HEK293 (cell line): ENCODE results near the gene SMYD2.
A peak's percentile ranks its signal among the peaks of the same experiment; 100 is the strongest.

Source experiments
- CTCF ChIA-PET: fragments of 350-600 bp; formaldehyde crosslinking; extraction: SDS; loops from one replicate; lab custom pipeline; 2021; ENCODE audit warnings: antibody characterized with exemption; lab: Yijun Ruan, JAX
- POLR2A ChIA-PET: fragments of 300-600 bp; formaldehyde crosslinking; extraction: SDS; loops from one replicate; lab custom pipeline; 2020; ENCODE audit warnings: antibody characterized with exemption, inconsistent platforms; lab: Yijun Ruan, JAX
- H3K27ac ChIP-seq: fragments of 200-500 bp; sonication (Bioruptor generic); 2 replicates; pipeline ENCODE4 v1.5.1; 2014; ENCODE audit warnings: low read depth, low read length, control low read depth, inconsistent platforms; ENCODE audit errors: extremely low read depth
- H3K36me3 ChIP-seq, 2 experiments: fragments of 200-500 bp in 1 of 2; sonication (Bioruptor generic) in 1 of 2; 1 replicate in 1 of 2; 2 replicates in 1 of 2; pipeline ENCODE4 v1.5.1; 2014 to 2017; ENCODE audit warnings: inconsistent platforms in 2 of 2, low read length in 2 of 2; ENCODE audit not compliant: control insufficient read depth in 2 of 2, insufficient read depth in 1 of 2
- H3K4me1 ChIP-seq: fragments of 200-500 bp; sonication (Bioruptor generic); 2 replicates; pipeline ENCODE4 v1.5.1; 2014; ENCODE audit warnings: mild to moderate bottlenecking, low read length, inconsistent platforms; ENCODE audit not compliant: control insufficient read depth, insufficient read depth
- H3K4me3 ChIP-seq: 2 replicates; pipeline ENCODE4 v1.5.1; 2011; ENCODE audit warnings: low read depth, mild to moderate bottlenecking, control low read depth, low read length, moderate library complexity
- H3K9me3 ChIP-seq: fragments of 200-500 bp; sonication (Bioruptor generic); 2 replicates; pipeline ENCODE4 v1.5.1; 2014; ENCODE audit warnings: low read depth, low read length, inconsistent platforms; ENCODE audit not compliant: control insufficient read depth, insufficient read depth
- FEZF1 ChIP-seq: fragments of 450-650 bp; formaldehyde crosslinking; IDR thresholded peaks from 2 replicates; pipeline ENCODE4 v1.5.1; 2016; ENCODE audit warnings: missing biosample characterization, missing genetic modification characterization
- GLI4 ChIP-seq: fragments of 450-650 bp; formaldehyde crosslinking; IDR thresholded peaks from 2 replicates; pipeline ENCODE4 v1.5.1; 2016; ENCODE audit warnings: missing biosample characterization, missing genetic modification characterization
- HOXD13 ChIP-seq: sonication (generic); formaldehyde crosslinking; IDR thresholded peaks from 2 replicates; pipeline ENCODE4 v1.8.0; 2022; ENCODE audit warnings: missing genetic modification reagents, borderline replicate concordance
- KLF8 ChIP-seq: fragments of 450-650 bp; formaldehyde crosslinking; IDR thresholded peaks from 2 replicates; pipeline ENCODE4 v1.5.1; 2016; ENCODE audit warnings: missing biosample characterization, missing genetic modification characterization
- SCRT1 ChIP-seq: fragments of 450-650 bp; formaldehyde crosslinking; IDR thresholded peaks from 2 replicates; pipeline ENCODE4 v1.5.1; 2016; ENCODE audit warnings: missing biosample characterization, missing genetic modification characterization, borderline replicate concordance
- SCRT2 ChIP-seq: fragments of 450-650 bp; formaldehyde crosslinking; IDR thresholded peaks from 2 replicates; pipeline ENCODE4 v1.5.1; 2016; ENCODE audit warnings: missing biosample characterization, missing genetic modification characterization
- SETDB1 ChIP-seq: IDR thresholded peaks from one replicate; pipeline ENCODE4 v1.6.1; 2017; ENCODE audit warnings: mild to moderate bottlenecking, low read length, moderate library complexity, mixed read lengths; ENCODE audit not compliant: insufficient read length
- SP3 ChIP-seq: fragments of 450-650 bp; formaldehyde crosslinking; IDR thresholded peaks from 2 replicates; pipeline ENCODE4 v1.5.1; 2016; ENCODE audit warnings: missing biosample characterization, missing genetic modification characterization
- SP7 ChIP-seq: fragments of 450-650 bp; formaldehyde crosslinking; IDR thresholded peaks from 2 replicates; pipeline ENCODE4 v1.5.1; 2016; ENCODE audit warnings: missing biosample characterization, missing genetic modification characterization
- ZNF174 ChIP-seq: fragments of 450-650 bp; formaldehyde crosslinking; IDR thresholded peaks from 2 replicates; pipeline ENCODE4 v1.5.0; 2017; ENCODE audit warnings: missing biosample characterization, mild to moderate bottlenecking, missing genetic modification characterization
- ZNF221 ChIP-seq: fragments of 450-650 bp; formaldehyde crosslinking; IDR thresholded peaks from 2 replicates; pipeline ENCODE4 v1.5.1; 2017; ENCODE audit warnings: missing biosample characterization, missing genetic modification characterization, borderline replicate concordance
- ZNF223 ChIP-seq: fragments of 450-650 bp; formaldehyde crosslinking; IDR thresholded peaks from 2 replicates; pipeline ENCODE4 v1.5.1; 2016; ENCODE audit warnings: missing biosample characterization, missing genetic modification characterization
- ZNF302 ChIP-seq: fragments of 450-650 bp; formaldehyde crosslinking; IDR thresholded peaks from 2 replicates; pipeline ENCODE4 v1.5.1; 2016; ENCODE audit warnings: missing biosample characterization, missing genetic modification characterization, low read depth
- ZNF311 ChIP-seq: fragments of 450-650 bp; formaldehyde crosslinking; IDR thresholded peaks from 2 replicates; pipeline ENCODE4 v1.5.1; 2017; ENCODE audit warnings: missing biosample characterization, missing genetic modification characterization, borderline replicate concordance
- ZNF350 ChIP-seq: fragments of 450-650 bp; formaldehyde crosslinking; IDR thresholded peaks from 2 replicates; pipeline ENCODE4 v1.5.0; 2017; ENCODE audit warnings: missing biosample characterization, mild to moderate bottlenecking, missing genetic modification characterization
- ZNF391 ChIP-seq: fragments of 450-650 bp; formaldehyde crosslinking; IDR thresholded peaks from 2 replicates; pipeline ENCODE4 v1.5.1; 2016; ENCODE audit warnings: low read depth, missing biosample characterization, missing genetic modification characterization, borderline replicate concordance
- ZNF416 ChIP-seq: fragments of 450-650 bp; formaldehyde crosslinking; IDR thresholded peaks from 2 replicates; pipeline ENCODE4 v1.5.1; 2016; ENCODE audit warnings: missing biosample characterization, missing genetic modification characterization
- ZNF501 ChIP-seq: fragments of 450-650 bp; formaldehyde crosslinking; IDR thresholded peaks from 2 replicates; pipeline ENCODE4 v1.5.1; 2016; ENCODE audit warnings: missing biosample characterization, missing genetic modification characterization
- ZNF544 ChIP-seq: fragments of 450-650 bp; formaldehyde crosslinking; IDR thresholded peaks from 2 replicates; pipeline ENCODE4 v1.5.0; 2017; ENCODE audit warnings: missing biosample characterization, missing genetic modification characterization
- ZNF600 ChIP-seq: fragments of 450-650 bp; formaldehyde crosslinking; IDR thresholded peaks from 2 replicates; pipeline ENCODE4 v1.5.1; 2016; ENCODE audit warnings: missing biosample characterization, missing genetic modification characterization
- ZNF654 ChIP-seq: fragments of 450-650 bp; formaldehyde crosslinking; IDR thresholded peaks from 2 replicates; pipeline ENCODE4 v1.5.1; 2016; ENCODE audit warnings: low read depth, missing biosample characterization, missing genetic modification characterization
- ZNF660 ChIP-seq: fragments of 450-650 bp; IDR thresholded peaks from 2 replicates; pipeline ENCODE4 v1.5.1; 2018; ENCODE audit warnings: missing biosample characterization, mild to moderate bottlenecking, missing genetic modification characterization
- ZNF768 ChIP-seq: fragments of 450-650 bp; formaldehyde crosslinking; IDR thresholded peaks from 2 replicates; pipeline ENCODE4 v1.5.1; 2018; ENCODE audit warnings: missing biosample characterization, mild to moderate bottlenecking, missing genetic modification characterization
- ZNF776 ChIP-seq: fragments of 450-650 bp; formaldehyde crosslinking; IDR thresholded peaks from 2 replicates; pipeline ENCODE4 v1.5.0; 2017; ENCODE audit warnings: missing biosample characterization, missing genetic modification characterization, borderline replicate concordance
- ZNF791 ChIP-seq: fragments of 450-650 bp; formaldehyde crosslinking; IDR thresholded peaks from 2 replicates; pipeline ENCODE4 v1.5.1; 2016; ENCODE audit warnings: missing biosample characterization, missing genetic modification characterization
- TF ChIP-seq, protein P1 (sequence below): fragments of 450-650 bp; formaldehyde crosslinking; IDR thresholded peaks from 2 replicates; pipeline ENCODE4 v1.5.1; 2016; ENCODE audit warnings: missing biosample characterization, missing genetic modification characterization
- TF ChIP-seq, protein P2 (sequence below): fragments of 450-650 bp; formaldehyde crosslinking; IDR thresholded peaks from 2 replicates; pipeline ENCODE4 v1.5.1; 2016; ENCODE audit warnings: missing biosample characterization, missing genetic modification characterization

The SMYD2 gene

DNA sequence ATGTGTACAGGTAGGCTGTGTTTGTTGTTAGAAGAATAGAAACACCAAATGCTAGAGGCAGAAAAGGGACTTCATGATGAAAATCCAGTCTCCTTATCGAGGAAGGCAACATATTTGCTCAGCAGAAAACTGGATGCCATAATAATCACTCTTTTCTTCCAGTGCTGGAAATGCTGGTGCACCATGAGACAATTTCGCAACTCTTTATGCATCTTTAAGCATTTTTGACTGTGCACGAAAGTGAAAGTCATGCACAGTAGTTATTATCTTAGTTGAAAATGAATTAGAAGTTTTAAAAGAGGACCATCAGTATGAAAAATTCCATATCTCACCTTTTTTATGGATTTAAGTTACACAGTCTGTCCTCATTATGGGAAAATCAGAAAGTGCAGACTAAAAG, 29.1 kb downstream of the SMYD2 start:
- Histone ChIP-seq H3K36me3 (no peaks in the 10 kb centered on the region), H3K4me1 (no peaks in the 10 kb centered on the region), H3K27ac (no peak overlapping the region), H3K9me3 (no peaks in the 10 kb centered on the region), H3K4me3 (no peak overlapping the region)
- no peak for TF ChIP-seq KLF8 (tag by site-specific recombination)
- no peak for TF ChIP-seq ZNF174 (tag by site-specific recombination)
- no peak for TF ChIP-seq ZNF311 (tag by site-specific recombination)
- TF ChIP-seq ZNF350 (tag by site-specific recombination), result no peak
- TF ChIP-seq ZNF302 (tag by site-specific recombination), result no peak
- no peak for TF ChIP-seq FEZF1 (tag by site-specific recombination)
- TF ChIP-seq, protein P1, sequence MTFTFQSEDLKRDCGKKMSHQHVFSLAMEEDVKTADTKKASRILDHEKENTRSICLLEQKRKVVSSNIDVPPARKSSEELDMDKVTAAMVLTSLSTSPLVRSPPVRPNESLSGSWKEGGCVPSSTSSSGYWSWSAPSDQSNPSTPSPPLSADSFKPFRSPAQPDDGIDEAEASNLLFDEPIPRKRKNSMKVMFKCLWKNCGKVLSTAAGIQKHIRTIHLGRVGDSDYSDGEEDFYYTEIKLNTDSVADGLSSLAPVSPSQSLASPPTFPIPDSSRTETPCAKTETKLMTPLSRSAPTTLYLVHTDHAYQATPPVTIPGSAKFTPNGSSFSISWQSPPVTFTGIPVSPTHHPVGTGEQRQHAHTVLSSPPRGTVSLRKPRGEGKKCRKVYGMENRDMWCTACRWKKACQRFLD (tag by site-specific recombination), result no peak
- no peak for TF ChIP-seq HOXD13 (CRISPR knock-in tag)
- no peak for TF ChIP-seq ZNF544
- no peak for TF ChIP-seq GLI4 (tag by site-specific recombination)
- TF ChIP-seq SP3 (tag by site-specific recombination), result no peak
- TF ChIP-seq ZNF660 (tag by site-specific recombination), result no peak
- CTCF ChIA-PET, result interaction anchor here (1.2 kb wide), 1 partner anchor 32 kb away, joined by 3 read pairs; no protein-coding TSS in a partner anchor
- POLR2A ChIA-PET, result no interaction called here

DNA sequence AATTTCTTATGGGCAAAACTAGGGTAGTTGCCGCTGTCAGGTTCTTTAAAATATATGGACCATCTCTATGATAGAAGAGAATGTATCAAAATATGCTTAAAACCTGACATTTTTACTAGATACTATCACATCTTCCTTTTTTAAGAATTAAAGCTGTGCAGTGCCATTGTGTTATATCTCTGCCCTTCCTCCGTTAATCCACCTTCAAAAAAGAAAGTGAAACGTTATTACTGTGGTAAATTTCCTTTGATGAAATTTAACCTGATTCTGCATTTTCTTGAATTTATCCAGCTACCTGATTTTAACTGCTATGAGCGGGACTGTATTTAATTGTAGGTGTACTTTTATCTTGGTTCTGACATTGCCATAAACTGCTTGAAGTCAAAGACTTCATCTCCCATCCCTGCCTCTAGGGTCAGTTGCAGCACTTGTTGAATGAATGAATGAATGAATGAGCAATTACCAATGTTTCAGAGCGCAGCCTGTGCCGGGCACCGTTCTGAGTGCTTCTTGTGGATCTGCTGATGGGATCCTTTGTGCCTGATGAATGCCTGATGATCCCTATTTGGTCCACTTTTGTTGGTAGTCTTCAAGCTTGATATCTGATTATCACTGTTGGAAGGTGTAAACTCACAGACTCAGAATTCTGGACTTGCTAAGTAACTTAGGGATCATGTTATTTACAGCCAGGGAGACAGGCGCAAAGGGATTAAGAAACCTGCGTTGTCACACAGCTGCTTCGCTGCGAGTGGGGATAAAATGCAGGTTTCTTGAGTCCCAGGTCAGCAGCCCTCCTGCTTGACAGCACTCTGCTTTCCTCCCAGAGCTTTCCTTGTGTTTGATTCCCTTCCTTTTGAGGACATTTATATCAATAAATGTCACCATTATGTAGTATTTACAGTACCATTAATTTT, 30.1 kb downstream of the SMYD2 start:
- ChIA-PET POLR2A (no interaction called here), CTCF (interaction anchor here (0.7 to 1.6 kb wide), 2 partner anchors 17 to 50 kb away, joined by 3 to 10 read pairs; no protein-coding TSS in a partner anchor)
- H3K4me3 ChIP-seq, result no peak overlapping the region
- TF ChIP-seq ZNF776 (no peak), SCRT2 (tag by site-specific recombination) (peak; percentile 73), SCRT1 (tag by site-specific recombination) (peak; percentile 47; the same call in 1 of the 2 replicates)
- no peaks in the 10 kb centered on the region for H3K4me1 ChIP-seq
- H3K36me3 ChIP-seq, result no peaks in the 10 kb centered on the region
- H3K27ac ChIP-seq, result no peak overlapping the region
- no peaks in the 10 kb centered on the region for H3K9me3 ChIP-seq

DNA sequence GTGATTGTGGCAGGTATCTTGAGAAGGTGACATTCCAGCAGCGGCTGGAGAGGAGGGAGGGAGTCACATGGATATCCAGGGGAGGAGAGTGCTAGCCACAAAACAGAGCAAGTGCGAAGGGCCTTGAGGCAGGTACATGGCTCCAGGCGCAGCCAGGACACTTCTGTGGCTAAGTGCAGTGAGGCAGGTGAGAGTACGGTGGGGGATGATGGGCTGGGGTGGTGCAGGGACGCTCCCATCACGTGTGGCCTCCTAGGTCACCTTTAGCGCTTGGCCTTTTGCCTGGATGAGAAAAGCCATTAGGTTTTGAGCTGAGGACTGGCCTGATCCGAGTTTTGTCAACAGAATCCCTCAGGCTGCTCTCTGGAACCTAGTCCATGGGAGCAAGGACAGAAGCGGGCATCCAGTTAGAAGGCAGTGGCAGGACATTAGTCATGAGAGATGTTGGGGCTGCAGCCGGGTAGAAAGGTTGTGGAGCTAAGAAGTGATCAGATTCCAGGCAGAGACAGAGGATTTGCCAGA, 31.6 kb downstream of the SMYD2 start:
- no peak overlapping the region for H3K4me3 ChIP-seq
- no peaks in the 10 kb centered on the region for H3K9me3 ChIP-seq
- H3K27ac ChIP-seq, result no peak overlapping the region
- TF ChIP-seq KLF8 (tag by site-specific recombination) (no peak), ZNF501 (tag by site-specific recombination) (no peak), ZNF600 (no peak), ZNF416 (tag by site-specific recombination) (no peak), SP7 (tag by site-specific recombination) (no peak), ZNF223 (tag by site-specific recombination) (no peak), ZNF791 (tag by site-specific recombination) (no peak), ZNF221 (tag by site-specific recombination) (no peak), ZNF776 (no peak), ZNF391 (tag by site-specific recombination) (no peak), ZNF654 (tag by site-specific recombination) (no peak), SETDB1 (no peak), ZNF768 (tag by site-specific recombination) (no peak)
- TF ChIP-seq, protein P2, sequence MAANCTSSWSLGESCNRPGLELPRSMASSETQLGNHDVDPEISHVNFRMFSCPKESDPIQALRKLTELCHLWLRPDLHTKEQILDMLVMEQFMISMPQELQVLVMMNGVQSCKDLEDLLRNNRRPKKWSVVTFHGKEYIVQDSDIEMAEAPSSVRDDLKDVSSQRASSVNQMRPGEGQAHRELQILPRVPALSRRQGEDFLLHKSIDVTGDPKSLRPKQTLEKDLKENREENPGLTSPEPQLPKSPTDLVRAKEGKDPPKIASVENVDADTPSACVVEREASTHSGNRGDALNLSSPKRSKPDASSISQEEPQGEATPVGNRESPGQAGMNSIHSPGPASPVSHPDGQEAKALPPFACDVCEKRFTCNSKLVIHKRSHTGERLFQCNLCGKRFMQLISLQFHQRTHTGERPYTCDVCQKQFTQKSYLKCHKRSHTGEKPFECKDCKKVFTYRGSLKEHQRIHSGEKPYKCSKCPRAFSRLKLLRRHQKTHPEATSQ, result no peak
- H3K36me3 ChIP-seq, result no peaks in the 10 kb centered on the region
- no peaks in the 10 kb centered on the region for H3K4me1 ChIP-seq
- CTCF ChIA-PET, result interaction anchor here (0.6 to 1.4 kb wide), 3 partner anchors 12 to 868 kb away, joined by 3 read pairs; no protein-coding TSS in a partner anchor
- POLR2A ChIA-PET, result no interaction called here
